Stimulated activated CD4-positive, alpha-beta T cell treated with anti-CD3 and anti-CD28 coated beads, TNF-alpha, amount 100 ng/mL, for 24 hours (primary cell): ENCODE measurements around the gene DLG5.

Experiments used
- DNase-seq, 3 experiments: peaks; one replicate each; pipeline ENCODE4 v3.0.0-alpha.2; 2020; ENCODE audit warnings: low read depth in 3 of 3

DLG5 gene

DNA sequence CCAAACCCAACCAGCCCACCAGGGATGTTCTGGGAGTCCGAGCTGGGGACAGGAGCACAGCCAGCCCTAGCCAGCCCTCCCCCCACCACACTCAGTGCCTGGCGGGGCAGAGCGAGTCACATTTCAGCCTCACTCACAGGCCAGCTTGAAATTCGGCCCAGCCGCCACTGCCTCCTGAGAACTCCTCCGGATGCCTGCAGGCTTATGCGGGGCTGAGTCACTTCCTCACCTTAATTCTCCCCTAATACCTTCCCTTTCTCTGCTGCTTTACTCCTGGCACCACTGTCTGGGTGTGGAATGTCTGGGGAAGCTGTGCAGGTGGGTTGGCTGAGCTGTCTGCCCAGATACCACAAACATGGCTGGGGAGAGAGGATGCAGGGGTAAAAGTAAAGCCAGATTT lies 22.6 kb upstream of the DLG5 start:
- DNase-seq, result no peak

DNA sequence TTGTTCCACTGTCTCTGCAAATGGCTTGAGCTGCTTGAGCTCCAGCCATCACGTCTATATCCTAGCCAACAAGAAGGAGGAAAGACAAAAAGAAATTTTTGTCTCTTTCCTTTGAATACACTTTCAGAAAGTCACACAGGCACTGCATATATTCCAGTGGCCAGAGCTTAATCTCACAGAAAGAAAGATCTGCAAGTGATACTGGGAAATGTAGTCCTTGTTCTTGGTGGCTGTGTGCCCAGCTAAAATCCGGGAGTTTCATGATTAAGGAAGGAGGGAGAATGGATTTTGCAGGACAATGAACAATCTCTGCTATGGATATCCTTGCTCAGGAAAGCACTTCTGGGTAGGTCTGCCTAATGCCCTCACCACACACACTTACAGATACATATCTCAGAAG lies 19.5 kb upstream of the DLG5 start:
- no peak for DNase-seq

DNA sequence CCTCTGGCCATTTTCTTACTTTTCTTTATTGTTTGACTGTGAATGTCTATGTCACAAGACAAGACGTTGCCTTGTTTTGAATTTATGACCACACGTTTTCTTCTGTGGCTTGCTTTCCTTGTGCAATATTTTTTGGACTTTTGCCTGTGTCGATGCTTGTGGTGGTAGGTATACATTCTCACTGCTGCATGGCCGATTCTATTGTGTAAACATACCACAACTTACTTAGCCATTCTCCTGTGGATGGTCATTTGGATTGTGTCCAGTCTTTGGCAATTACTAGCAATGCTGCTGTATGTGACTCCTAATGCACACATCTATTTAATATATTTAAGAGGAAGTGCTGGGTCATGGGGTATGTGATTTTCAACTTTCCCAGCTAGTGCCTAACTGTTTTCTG lies 18.0 kb upstream of the DLG5 start:
- no peak for DNase-seq

DNA sequence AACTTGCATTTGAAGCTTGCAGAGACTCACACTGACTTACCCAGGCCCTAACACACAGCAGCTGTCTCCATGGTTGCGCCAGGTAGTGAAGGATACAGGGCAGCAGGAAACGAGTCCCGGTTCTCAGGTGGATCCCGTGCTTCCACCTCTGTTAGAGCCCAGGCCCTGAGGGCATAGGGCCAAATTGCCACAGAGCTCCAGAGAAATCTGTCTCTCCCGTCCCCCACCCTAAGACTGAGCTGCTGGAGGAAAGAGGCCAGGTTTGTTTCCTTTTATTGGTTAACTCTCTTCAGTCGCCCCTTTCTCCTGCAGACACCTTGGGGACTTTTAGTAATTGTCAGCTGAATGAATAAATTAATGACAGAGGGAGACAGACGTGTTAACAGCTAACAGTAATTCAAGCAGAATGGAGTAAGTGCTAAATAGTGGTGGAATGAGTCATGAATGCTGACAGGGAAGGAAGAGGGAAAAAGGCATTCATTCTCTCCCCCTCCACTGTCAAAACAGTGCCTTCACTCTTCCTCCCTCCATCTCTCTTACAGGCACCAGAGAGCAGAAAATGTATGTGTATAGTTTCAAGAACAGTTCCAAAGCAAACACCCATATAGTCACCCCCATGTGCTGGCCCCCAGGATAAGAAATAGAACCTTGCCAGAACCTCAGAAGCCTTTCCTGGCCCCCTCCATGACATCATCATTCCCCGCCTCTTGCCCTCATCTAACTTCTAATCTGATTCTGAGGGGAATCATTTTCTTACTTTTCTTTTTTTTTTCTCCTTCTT lies 16.8 kb upstream of the DLG5 start:
- no peak for DNase-seq

DNA sequence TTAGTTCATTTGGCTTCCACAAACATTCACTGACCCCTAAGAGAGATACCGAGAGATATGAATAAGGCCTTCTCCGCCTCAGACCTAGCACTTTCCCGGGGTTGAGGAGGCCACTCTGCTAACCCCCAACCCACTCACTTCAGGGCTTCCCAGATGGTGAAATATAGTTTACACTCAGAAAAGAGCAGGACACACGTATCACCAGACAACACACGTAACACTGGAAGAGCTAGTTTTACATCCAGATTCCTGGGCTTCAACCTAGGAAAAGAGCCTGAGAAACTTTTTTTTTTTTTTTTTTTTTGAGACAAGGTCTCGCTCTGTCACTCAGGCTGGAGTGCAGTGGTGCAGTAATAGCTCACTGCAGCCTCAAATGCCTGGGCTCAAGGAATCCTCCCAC lies 15.2 kb upstream of the DLG5 start:
- no peak for DNase-seq

DNA sequence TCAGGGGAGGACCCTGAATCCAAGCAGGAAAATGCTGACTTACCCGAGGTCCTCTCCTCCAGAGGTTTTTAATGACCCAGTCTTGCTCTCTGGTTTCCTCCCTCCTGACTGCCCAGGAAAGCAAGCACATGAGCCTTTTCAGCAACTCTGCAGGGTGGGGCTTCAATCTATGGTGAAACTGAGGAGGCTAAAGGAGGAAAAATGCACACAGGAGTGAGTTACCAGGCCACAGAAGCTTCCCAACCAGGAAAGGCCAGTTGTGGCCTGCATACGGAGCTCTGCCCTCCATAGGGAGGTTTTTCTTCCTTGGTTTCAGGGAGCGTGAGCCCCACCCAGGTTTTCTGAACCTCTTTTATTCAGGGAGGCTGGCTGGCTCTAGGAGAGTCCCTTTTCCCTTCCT lies 14.1 kb upstream of the DLG5 start:
- DNase-seq, result no peak

DNA sequence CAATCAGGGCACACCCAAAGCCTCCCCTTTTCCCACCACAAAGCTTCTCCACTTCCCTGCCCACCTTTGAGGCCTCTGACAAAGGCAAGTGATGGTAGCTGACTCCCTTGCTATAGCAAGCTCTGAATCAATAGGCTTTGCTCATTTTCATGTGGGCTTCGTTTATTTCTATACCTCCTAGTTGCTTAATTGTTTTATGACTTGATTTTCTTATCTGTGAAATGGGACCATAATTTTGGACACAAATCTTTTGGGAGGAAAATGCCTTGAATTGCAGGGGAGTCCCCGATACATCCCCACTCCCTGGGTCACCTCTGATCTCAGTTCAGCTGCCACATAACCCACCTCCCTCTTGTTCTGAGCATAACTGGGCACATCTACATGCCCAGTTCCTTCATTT lies 13.7 kb upstream of the DLG5 start:
- DNase-seq, result no peak

DNA sequence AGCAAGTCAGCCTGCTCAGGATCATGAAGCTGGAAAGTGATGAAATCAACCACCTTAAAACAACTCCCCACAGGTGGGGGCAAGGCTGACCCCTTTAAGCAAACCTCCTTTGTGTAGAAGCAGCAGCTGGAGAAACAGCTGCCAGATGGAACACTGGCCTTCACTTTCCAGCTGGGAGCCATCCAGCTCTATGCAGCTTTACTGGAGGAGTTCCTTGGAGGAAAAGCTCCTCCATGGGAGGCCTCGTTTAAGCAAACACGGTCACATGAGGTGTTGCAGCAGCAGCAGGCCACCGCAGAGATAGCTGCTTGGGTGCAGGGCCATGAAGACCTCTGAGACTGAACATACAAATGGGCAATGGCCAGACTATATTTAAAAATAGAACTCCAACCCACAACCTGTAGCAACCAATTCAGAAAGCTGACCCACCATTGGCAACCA lies 13.0 kb upstream of the DLG5 start:
- DNase-seq, result no peak

DNA sequence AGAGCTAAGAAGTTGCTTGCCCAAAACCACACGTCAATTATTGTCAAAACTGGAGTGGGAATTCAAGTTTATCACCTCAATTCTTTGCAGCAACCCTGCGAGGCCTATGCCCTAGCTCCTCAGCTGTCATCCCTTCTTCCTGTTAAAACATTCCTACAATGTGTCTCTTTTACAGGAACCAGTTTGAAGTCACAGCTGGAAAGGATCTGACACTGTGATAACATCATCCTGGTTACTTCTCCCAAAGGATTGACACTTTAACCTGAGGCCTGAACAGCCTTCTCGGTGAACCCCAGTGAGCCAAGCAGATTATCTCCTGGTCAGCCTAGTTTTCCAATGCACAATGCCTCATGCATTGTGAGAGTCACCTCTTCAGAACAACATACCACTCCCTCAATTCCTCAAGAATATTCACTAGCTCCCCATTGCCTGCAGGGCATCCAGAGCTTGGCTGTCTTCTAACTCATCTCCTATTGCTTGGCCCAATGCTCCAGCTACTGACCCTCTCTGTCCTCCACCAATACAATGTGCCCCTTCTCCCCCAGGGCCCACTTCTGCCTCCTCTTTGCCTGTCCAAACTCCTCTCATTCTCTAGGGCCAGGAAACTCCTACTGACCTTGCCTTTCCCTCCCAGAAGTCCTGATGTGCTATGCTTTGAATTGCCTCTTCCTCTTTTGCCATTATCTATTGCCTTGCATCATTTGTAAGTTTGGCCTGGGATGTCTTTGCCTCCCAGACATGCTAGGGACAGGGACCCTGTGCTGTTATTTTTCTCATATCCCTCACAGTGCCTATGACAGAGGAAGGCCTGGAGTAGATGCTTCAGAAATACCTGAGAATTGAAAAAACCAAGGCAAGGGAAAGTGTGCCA lies 10.4 kb upstream of the DLG5 start:
- DNase-seq, result no peak

DNA sequence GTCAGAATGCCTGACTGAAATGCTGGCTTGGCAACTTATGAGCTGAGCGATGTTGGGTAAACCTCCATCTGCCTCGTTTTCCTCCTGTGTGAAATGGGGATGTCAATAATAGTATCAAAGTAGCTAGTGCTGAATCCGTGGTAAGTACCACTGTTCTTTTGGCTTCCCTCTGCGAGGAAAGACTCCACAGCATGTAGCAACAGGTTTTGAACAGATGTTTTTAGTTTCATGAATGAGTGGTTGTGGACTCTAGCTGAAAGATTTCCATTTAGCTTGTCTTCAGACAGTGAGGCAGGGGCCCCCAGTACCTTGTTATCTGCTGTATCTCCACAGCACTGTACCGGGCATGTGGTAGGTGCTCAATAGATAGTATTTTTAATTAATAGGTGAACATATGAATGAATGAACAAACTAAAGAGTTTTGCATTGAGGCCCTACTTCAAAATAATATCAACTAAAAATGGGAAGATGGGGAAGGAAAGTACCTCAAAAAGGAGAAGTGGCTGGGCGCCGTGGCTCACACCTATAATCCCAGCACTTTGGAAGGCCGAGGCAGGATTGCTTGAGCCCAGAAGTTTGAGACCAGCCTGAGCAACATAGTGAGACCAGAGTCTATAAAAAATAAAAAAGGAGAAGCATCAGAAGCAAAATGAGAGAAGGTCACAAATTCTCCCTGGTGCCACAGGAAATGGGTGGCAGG lies 5.6 kb upstream of the DLG5 start:
- DNase-seq, result no peak

DNA sequence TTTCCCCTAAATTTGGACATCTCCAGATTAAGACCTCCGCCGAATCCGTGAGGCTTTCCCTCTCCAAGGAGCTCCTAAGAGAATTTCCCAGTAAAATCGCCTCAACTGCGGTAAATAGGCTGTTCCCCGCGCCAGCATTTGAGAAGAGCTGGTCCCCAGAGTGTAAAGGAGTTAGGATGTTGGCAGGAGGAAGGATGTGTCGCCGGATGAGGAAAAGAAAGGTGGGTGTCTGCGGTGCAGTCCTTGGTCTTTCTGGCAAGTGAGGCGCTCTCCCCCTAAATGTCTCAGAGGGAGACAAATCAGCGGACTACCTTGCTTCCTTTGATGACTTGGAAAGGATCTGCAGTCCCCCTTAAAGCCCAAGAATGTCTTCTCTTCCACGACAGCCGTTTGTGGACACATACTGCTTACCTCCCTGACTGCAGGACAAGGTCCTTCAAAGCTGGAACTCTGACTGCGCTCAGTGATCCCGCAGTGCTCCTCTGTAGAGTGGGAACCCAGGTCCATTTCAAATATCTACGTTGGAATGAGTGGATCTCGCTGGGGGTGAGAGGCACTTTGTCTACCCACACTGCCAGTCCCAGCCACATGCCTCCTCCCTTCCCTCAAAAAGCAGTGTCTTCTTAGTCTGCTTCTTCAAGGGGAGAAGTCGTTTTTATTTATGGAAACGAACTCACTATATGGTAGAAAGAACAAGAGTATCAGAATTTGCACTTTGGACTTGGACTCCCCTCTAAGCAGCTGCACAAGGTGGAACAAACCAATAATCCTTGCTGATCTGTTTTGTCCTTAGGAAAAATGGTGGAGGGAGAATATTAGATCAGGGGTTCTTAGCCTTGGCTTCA lies 1.1 kb upstream of the DLG5 start:
- DNase-seq, result no peak

DNA sequence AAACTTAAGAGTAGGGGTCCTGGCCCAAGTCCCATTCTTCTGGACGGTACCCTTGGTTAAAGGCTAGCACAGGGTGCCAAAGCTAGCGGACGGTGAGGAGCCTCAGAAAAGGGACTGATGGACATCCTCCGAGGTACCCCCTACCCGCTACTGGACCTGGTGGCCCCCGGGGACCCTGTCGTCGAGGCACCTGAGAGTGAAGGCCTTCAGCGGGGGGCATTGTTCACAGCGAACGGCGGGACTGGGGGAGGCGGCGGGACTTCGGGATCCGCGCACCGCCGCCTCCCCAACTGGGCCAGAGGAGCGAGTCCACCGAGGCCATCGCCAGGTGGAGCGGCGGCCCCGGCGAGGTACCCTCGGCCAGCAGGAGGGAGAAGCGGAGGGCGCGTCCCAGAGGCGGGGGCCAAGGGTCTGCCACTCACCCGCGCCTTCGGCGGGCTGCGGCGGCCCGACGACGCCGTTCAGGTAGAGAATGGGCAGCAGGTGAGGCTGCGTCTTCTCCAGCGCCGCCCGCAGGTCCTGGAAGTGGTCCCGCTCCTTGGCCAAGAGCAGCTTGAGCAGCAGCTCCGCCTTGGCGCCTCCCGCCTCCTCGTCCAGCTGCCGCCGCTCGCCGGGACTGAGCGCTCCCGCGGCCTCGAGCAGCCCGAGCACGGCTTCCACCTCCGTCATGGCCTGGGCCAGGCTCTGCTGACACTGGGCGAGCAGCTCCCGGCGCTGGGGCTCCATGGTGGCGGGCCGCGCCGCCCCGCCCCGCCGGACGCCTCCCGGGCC lies 575 bp downstream of the DLG5 start:
- DNase-seq, result peak in 1 of 3 experiments; percentile 32

DNA sequence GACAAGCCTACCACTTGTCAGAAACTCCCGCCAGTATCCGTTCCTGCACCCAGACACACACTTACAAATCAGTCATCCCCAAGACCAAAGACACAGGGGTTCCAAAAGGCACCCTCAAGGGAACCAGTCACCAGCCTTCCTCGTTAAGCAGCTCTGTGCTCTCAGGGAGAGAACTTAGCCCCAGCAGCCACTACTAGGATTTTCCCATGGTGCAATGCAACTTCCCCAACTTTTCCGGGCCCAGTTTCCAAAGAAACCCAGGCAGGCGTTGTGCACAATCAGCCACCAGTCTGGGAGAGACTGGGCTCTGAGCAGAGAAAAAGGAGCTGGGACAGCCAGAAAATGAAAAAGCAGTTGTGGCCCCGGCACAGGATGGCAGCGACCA lies 1.2 kb downstream of the DLG5 start:
- DNase-seq, result no peak

DNA sequence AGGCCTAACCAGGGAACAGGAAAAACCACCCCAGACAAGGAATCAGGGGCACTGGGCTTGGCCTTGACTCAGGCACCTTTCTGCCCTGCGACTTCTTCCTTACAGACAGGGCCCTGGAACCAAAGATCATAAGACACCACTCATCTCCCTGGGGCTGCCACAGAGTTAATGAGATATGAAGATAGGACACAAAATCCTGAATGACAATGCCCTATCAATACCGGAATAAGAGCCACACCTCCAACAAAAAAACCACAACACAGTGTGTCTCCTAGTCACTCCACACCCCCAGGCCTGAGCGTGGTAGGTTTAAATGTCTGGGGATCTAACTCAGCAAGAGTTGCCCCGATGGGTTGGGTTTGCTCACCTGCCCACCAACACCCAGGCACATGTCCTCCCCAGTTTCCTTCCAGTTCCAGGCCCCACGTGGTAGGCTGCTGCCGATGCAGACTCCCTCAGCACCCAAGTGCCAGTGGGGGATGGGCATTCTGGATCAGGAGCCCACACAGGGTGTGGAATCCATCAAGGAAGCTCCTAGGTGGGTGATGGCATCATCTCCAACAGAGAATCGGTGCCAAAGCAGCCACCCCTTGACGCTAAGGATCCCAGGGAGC lies 3.9 kb downstream of the DLG5 start:
- DNase-seq, result no peak

DNA sequence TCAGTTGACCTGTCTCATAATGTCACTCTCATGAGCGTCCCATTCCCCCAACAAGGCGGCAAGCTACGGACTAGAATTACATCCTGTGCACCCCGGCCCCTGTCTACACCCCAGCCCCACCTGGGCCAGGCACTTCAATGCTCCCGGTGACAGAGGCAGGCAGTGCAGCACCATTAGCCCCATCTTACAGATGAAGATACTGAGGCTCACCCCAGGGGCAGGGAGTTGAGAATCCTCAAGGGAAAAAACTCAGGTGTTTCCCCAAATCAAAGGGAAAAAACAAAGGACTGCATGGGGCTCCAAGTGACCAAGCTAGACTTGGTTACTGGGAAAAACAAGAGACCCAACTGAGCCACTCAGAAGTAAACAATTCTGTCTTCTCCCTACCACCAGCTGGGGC lies 4.5 kb downstream of the DLG5 start:
- no peak for DNase-seq

DNA sequence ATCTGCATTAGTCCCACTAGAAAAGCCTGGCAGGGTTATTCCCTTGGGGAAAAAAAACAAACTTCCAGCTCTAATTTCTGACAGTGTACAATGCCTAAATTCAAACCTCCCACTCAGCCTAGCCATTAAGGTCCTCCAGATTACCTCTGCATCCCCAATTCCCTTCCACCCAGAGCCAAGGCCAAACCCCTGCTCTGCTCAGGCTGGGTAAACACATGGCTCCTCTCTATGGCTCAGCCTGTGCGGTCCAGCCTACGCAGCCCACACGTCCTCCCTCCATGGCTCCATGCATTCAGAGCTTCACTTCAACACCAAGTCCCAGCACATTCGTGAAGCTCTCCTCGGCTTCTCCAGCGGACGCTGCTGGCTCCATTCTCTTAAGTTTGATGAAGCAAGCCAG lies 5.2 kb downstream of the DLG5 start:
- no peak for DNase-seq

DNA sequence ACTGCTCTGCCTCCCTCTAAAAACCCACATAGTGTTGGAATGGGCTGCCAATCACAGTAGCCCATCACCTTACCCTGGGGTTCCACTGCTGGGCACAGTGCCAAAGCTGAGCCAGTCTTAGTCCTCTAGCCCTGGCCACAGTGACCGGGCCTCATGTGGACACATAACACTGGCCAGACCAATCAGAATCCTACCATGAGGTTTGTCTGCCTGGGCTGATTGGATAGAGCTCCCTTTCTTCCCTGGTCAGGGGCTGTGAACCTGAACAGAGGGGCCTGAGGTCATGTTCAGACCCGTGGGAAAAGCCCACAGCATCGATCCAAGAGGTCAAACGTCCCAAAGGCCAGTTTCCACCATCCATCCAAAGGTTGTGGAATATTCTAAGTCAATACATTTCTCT lies 6.1 kb downstream of the DLG5 start:
- DNase-seq, result no peak

DNA sequence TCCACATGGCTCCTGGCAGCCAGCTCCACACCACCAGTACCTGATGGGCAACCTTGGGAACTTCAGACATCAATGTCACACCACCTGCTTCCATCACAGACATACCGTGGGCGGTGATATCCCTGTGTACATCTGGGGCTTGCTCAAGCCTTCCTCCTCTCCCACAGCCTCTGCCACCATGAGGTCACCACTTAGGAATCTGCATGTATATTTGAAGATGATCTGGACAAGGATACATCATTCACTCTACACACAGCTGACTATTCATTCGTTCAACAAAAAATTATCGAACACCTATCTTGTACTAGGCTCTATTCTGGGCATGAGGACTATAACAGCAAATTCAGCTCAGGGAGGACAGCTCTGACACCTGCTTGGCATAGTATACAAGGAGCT lies 6.8 kb downstream of the DLG5 start:
- no peak for DNase-seq

DNA sequence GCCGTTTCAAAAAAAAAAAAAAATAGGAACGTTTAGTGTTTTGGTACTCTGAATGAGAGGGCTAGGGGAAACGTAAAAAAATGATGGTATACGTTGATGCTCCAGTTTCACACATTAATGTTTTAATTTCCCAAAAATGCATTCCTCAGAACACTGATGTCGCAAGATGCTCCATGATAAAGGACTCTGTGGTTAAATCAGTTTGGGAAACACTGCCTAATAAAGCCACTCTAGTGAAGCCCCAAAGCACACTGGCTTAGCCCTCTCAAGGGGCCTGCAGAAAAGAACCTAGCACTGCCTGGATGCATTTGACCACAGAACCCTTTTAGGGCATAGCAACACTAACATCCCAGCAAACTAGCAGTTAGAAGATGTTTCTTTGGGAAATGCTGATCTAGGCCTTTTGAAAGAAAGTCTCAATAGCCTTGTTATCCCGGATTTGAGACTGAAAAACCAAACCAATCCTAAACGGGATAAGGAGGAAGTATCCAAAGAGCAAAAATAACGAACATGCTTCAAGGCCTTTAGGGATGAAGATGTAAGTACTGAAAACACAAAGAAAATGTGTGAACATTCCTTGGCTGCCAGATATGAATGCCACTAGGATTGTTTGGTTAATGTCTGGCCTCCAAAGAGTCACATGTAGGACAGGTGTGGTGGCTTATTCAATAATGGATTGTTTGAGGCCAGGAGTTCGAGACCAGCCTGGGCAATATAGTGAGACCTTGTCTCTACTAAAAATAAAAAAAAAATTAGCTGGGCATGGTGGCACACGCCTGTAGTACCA lies 11.0 kb downstream of the DLG5 start:
- no peak for DNase-seq

DNA sequence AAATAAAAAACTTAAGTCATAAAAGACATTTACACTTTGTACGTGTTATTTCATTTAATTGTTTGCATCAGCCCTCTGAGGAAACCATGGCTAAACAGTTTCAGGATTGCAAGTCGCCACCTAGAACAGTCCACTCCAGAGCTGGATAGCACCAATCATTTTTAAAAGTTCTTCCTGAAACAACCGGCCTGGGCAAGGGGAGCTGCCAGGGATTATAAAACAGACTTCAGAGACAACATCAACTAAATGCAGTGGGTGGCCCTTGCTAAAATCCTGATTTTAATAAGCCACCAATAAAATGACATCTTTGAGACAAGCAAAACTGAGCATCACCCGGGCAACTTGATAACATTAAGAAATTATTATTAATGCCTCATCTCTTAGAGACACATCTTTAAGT lies 13.5 kb downstream of the DLG5 start:
- DNase-seq, result no peak
